IPS-NIHi11 (cell line): ENCODE results near the gene LDB3.

Experiments
- DNase-seq: peaks from one replicate; pipeline ENCODE4 v3.0.0; 2012; ENCODE audit warnings: mixed read lengths, low spot score

LDB3 gene

DNA sequence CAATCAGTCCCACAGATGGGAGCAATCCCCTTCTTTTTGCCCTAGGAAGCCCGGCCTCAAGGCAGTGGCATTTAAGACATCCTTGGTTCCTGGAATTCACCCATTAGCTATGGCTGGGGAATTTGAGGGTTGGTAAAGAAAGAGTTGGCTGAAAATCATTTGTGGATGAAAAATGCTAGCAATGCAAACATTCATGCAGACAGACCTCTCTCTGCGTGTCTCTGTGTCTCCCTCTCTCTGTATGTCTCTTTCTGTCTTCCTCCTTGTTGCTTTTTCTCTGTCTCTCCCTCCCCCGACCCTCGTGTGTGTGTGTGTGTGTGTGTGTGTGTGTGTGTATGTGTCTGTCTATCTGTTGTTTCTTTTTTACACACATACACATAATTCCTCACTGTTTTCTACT lies 19.4 kb downstream of the LDB3 start:
- no peak for DNase-seq

- peak; percentile 84 for DNase-seq
Measured at GRCh38 chr10:86688398-86688921, 20.1 kb downstream of the LDB3 start.

DNA sequence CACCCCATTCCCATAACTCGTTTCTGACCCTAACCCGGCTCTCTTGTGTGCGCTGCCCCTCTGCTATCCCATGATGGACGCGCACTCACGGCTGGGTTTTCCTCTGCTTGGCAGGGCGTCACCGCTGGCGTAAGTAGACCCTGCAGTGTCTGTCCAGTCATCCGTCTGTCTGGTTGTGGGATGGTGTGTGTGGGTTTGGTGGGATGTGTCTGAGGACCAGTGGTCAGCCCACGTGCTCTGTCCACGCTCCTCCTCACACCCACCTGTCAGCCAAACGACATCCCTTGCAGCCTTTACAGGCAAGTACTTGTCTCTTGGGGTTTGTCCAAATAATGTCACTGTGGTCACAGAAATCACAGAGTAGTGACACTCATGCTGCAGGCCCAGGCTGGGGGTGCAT lies 20.8 kb downstream of the LDB3 start:
- no peak for DNase-seq

GRCh38 chr10:86690231-86690630 lies 21.9 kb downstream of the LDB3 start:
- DNase-seq, result no peak

GRCh38 chr10:86690657-86691084 lies 22.4 kb downstream of the LDB3 start:
- DNase-seq, result no peak

- no peak for DNase-seq
Measured at GRCh38 chr10:86691333-86692022, 23.2 kb downstream of the LDB3 start.

GRCh38 chr10:86692023-86692514 lies 23.8 kb downstream of the LDB3 start:
- DNase-seq, result no peak

DNA sequence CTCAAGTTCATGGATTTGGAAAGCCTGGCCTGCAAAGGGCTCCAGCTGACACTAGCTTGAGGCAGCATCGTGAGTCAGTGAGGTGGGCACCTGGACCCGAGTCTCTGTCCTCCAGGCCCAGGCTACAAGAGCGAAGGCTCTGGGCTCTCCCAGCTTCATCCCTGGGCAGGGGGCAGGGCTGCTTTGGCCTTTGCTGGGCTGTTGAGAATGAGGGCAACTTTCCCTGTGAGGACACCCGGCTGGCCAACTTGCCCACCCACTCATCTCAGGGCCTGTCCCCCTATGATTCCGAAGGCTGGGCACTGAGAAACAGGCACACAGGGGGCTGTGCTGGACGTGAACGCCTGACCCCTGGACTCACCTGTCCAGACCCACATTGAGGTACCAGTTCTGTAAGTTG lies 24.4 kb downstream of the LDB3 start:
- DNase-seq, result no peak

DNA sequence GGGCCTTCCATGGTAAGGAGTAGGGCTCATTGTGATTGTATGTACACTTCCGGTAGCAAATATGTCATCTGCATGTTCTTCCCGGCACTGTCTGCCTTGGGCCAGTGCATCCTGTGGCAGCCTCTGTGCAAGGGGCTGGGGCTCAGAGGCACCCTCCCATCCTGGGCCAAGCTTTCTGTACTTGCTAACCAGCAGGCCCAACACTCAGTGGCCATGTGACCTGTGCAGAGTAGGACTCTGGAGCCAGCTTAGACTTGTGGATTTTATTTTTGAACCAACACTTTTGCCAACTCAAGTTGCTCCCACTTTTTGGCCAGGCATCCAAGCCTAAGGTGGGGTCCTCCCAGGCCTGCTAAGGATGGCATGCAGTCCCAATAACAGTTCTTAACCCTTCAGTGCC lies 25.0 kb downstream of the LDB3 start:
- DNase-seq, result no peak

GRCh38 chr10:86693721-86694369 lies 25.5 kb downstream of the LDB3 start:
- DNase-seq, result peak; percentile 68

DNA sequence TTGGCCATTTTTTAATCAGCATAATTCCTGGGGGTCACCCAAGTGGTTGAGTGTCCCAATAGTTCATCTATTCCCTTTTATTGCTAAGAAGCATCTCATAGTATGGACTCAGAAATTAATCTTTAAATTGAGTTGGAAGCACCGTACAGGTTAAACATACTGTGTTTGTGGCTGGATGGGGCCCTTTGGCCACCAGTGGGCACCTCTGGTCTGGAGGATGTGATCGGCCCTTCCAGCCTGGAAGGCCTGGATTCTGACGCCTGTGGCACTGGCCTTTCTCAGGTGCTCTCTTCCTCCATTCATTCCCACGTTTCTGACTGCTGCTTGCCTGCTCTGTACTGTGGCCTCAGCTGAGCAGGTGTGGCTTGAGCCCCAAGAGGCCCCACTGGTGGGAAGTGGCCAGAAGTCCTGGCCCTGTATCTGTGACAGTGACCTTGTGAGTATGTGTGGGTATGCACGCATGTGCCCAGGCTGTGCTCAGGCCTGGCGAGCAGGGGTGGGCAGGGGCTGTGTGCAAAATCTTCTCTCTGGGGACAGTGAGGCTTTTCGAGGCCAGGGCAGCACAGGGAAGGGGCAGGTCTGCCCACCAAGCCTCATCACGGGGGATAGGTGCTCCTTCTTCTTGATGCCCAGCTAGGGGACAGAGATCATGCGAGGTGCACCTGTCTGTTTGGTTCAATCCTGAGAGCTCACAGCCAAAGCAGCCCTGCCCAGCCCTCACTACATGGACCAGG lies 30.1 kb downstream of the LDB3 start:
- no peak for DNase-seq

DNA sequence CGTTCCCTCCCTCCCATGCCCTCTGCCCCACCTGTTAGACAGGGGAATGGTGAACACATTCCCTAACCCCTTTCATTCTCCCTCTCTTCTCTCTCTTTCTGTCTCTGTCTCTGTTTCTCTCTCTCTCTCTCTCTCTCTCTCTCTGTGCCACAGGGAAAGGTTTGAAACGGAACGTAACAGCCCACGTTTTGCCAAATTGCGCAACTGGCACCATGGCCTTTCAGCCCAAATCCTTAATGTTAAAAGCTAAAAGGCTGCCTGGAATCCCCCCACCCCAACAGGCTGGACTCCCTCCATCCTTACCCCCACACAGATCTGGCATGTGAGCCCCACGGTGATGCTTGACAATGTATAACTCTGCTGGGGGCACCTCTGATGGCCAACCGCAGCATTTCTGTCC lies 30.8 kb downstream of the LDB3 start:
- DNase-seq, result no peak

- no peak for DNase-seq
Measured at GRCh38 chr10:86699541-86699940, 31.2 kb downstream of the LDB3 start.

DNA sequence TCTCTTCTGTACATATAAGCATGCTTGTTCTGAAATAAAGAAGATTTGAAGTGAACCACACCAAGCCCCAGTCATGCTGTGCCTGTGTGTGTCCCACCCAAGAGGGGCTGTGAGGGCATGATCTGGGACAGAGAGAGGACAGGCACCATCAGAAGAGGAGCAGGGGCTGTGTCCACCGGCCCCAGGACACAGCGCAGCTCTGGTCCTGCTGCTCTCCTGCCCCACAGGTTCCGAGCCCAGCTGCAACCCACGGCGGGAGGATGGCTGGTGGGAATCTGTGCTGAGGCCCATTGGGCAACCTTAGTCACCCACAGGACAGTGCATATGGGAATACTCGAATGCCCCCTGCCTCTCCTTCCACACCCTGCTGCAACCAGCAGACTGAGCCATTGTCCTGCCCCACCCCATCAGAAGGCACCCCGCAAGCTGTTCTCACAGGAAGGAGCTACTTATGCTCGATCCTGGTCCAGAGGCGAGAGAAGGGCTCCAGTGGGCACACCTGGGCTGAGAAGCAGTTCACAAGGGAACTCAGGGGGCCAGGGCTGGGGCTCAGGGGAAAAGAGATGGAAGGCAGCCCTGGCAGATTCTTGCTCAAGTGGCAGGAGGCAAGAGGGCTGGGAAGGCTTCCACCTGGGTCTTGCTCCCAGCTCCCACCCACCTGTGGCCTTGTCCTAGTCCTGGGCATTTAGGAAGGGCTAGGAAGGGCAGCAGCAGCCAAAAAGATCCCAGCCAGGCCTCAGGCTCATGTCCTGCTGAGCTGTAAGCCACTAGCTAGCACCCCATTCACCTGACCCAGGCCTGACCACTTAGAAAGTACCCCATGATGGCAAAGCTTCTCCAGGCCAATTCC lies 31.9 kb downstream of the LDB3 start:
- no peak for DNase-seq

DNA sequence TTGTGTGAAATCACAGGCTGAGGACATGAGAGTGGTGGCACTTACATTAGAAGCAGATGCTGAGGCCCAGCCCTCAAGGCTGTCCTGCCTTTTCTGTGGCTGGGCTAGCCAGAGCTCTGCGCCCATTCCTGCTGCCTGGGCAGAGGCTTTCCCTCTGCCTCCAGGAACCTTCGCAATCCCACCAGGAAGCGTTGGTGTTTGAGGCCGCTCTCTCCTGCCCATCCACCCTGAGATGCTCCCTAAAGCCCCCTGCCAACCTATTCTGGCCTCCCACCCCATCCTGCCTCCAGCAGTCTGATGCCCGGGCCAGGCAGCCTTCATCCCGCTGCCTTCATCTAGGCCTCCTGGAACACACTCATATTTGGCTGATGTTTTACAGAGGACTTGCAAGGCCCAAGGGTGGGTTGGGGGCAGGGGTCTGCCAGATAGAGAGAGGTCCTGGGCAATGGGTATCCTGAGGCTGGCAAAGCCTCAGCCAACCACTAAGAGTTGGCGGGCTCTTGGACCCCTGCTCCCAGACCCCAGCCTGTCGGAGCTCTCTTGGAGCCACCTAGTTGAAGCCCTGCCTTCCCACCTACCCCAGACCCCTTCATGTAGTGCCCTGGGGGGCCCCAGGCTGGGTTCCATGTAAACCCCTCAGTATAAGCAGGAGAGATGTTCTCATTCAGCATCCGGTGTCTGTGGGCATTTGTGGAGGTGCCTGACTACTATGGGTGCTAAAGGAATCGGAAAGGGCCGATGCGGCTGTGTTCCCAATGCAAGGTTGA lies 32.7 kb downstream of the LDB3 start:
- DNase-seq, result no peak

- DNase-seq, result no peak
Measured at GRCh38 chr10:86703176-86703575, 34.9 kb downstream of the LDB3 start.

- DNase-seq, result no peak
Measured at GRCh38 chr10:86705139-86705538, 36.8 kb downstream of the LDB3 start.

DNA sequence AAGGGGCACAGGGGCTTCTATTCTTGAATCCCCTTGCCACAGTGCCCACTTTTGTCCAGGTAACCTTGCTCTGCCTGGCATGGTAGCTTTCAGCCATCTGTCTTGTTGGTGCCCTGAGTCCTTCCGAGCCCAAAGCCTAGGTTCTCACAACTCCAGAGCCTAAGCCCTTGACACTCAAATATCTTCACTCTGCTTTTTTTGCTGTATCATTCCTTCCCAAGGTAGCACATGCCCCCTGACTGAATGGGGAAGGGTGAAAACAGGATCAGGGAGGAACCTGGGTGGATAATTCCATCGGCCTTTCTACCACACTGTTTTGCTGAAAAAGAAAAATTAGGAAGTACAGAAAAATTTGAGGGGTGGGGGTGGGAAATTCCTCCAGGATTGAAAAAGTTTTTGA lies 37.6 kb downstream of the LDB3 start:
- no peak for DNase-seq

GRCh38 chr10:86706401-86706841 lies 38.1 kb downstream of the LDB3 start:
- no peak for DNase-seq

GRCh38 chr10:86706977-86707376 lies 38.7 kb downstream of the LDB3 start:
- no peak for DNase-seq

- DNase-seq, result no peak
Measured at GRCh38 chr10:86707505-86707904, 39.2 kb downstream of the LDB3 start.
